A549 (cell line): Measurements from ENCODE around the gene PRRG2. TPM values are rescaled to one million over a fixed set of nuclear protein-coding genes. Genes with fewer than 3 reads are reported as not detected.

Source experiments
- ATAC-seq, 2 experiments: fragments of 200-7000 bp in 1 of 2; fragments of >200 bp in 1 of 2; cut with Nextera tagmentation in 1 of 2; cut with Tn5 transposase in 1 of 2; 3 replicates each; pipeline versions ENCODE4 v1.8.0 to v1.9.1; 2018 to 2020; ENCODE audit warnings: mild to moderate bottlenecking in 1 of 2, moderate library complexity in 1 of 2
- CTCF ChIA-PET: fragments of 300-600 bp; sonication (Branson Sonifier 250); formaldehyde crosslinking; extraction: SDS; loops from one replicate; lab custom pipeline; 2021; ENCODE audit warnings: antibody characterized with exemption, inconsistent platforms; lab: Yijun Ruan, JAX
- POLR2A ChIA-PET: fragments of 350-600 bp; formaldehyde crosslinking; extraction: SDS; loops from one replicate; lab custom pipeline; 2021; ENCODE audit warnings: antibody characterized with exemption, inconsistent platforms; lab: Yijun Ruan, JAX
- DNase-seq, 2 experiments: peaks; one replicate each; pipeline versions ENCODE4 v3.0.0 to v3.0.0-alpha.2; 2011 to 2016; ENCODE audit warnings: low read depth in 1 of 2, low spot score in 1 of 2
- FAIRE-seq: peaks from 2 replicates; lab custom pipeline; 2011; peaks lifted over from hg19 to GRCh38; lab: Jason Lieb, UNC
- H3K27ac ChIP-seq, 2 experiments: fragments of >200 bp; sonication (Bioruptor Twin); formaldehyde crosslinking; 3 replicates each; pipeline ENCODE4 v1.5.1; 2016 to 2017
- H3K4me1 ChIP-seq: fragments of >200 bp; sonication (Bioruptor Twin); formaldehyde crosslinking; 3 replicates; pipeline ENCODE4 v1.6.1; 2016
- H3K4me2 ChIP-seq: fragments of >200 bp; sonication (Bioruptor Twin); formaldehyde crosslinking; 3 replicates; pipeline ENCODE4 v1.6.1; 2016
- H3K4me3 ChIP-seq: fragments of >200 bp; sonication (Bioruptor Twin); formaldehyde crosslinking; 3 replicates; pipeline ENCODE4 v1.5.1; 2016
- H3K9me3 ChIP-seq: fragments of >200 bp; sonication (Bioruptor Twin); formaldehyde crosslinking; 3 replicates; pipeline ENCODE4 v1.6.1; 2016
- BCL3 ChIP-seq: fragments of >200 bp; sonication (Bioruptor Twin); formaldehyde crosslinking; IDR thresholded peaks from 3 replicates; pipeline ENCODE4 v1.6.1; 2016
- CEBPB ChIP-seq, 2 experiments: fragments of >200 bp in 1 of 2; sonication (Bioruptor Twin) in 1 of 2; formaldehyde crosslinking in 1 of 2; IDR thresholded peaks; 2 replicates each; pipeline ENCODE4 v1.6.1; 2012 to 2016
- CHD4 ChIP-seq: fragments of 200-600 bp; sonication (generic); IDR thresholded peaks from 2 replicates; pipeline ENCODE4 v1.6.1; 2016; ENCODE audit warnings: antibody characterized with exemption, mild to moderate bottlenecking, borderline replicate concordance
- CTCF ChIP-seq: fragments of >200 bp; sonication (Bioruptor Twin); formaldehyde crosslinking; IDR thresholded peaks from 3 replicates; pipeline ENCODE4 v1.5.1; 2016
- E2F6 ChIP-seq: IDR thresholded peaks from 2 replicates; pipeline ENCODE4 v1.6.1; 2012; ENCODE audit warnings: low read depth, borderline replicate concordance
- EHMT2 ChIP-seq: fragments of 200-600 bp; sonication (generic); IDR thresholded peaks from 2 replicates; pipeline ENCODE4 v1.6.1; 2016; ENCODE audit warnings: antibody characterized with exemption, low read depth, mild to moderate bottlenecking, moderate library complexity
- ELK1 ChIP-seq: fragments of 150-350 bp; IDR thresholded peaks from 2 replicates; pipeline ENCODE4 v1.6.1; 2014; ENCODE audit warnings: low read depth, mild to moderate bottlenecking, low read length
- FOSB ChIP-seq: fragments of 250-450 bp; sonication (Bioruptor Pico); IDR thresholded peaks from 2 replicates; pipeline ENCODE4 v1.5.0; 2020; ENCODE audit warnings: mild to moderate bottlenecking, moderate library complexity
- GATA3 ChIP-seq: IDR thresholded peaks from 2 replicates; pipeline ENCODE4 v1.6.1; 2012; ENCODE audit warnings: borderline replicate concordance
- HDAC2 ChIP-seq: fragments of 200-600 bp; sonication (generic); IDR thresholded peaks from 2 replicates; pipeline ENCODE4 v1.6.1; 2016
- HEYL ChIP-seq: fragments of 250-450 bp; sonication (Bioruptor Pico); IDR thresholded peaks from 2 replicates; pipeline ENCODE4 v1.8.0; 2021; ENCODE audit warnings: mild to moderate bottlenecking, moderate library complexity
- HOXA7 ChIP-seq: fragments of 250-450 bp; sonication (Bioruptor Pico); IDR thresholded peaks from 2 replicates; pipeline ENCODE4 v1.5.0; 2020; ENCODE audit warnings: mild to moderate bottlenecking, moderate library complexity
- HOXB13 ChIP-seq: fragments of 250-450 bp; sonication (Bioruptor Pico); IDR thresholded peaks from 2 replicates; pipeline ENCODE4 v1.5.0; 2020; ENCODE audit warnings: low read depth, mild to moderate bottlenecking, moderate library complexity
- JUN ChIP-seq, 2 experiments: fragments of >200 bp; sonication (Bioruptor Twin); formaldehyde crosslinking; IDR thresholded peaks; 2 replicates in 1 of 2; 3 replicates in 1 of 2; pipeline ENCODE4 v1.6.1; 2016 to 2017
- JUNB ChIP-seq: fragments of >200 bp; sonication (Bioruptor Twin); formaldehyde crosslinking; IDR thresholded peaks from 2 replicates; pipeline ENCODE4 v1.6.1; 2016
- KDM1A ChIP-seq: fragments of 200-600 bp; sonication (generic); IDR thresholded peaks from 2 replicates; pipeline ENCODE4 v1.6.1; 2016; ENCODE audit warnings: low read depth, mild to moderate bottlenecking
- KDM5A ChIP-seq: fragments of 200-600 bp; sonication (generic); IDR thresholded peaks from 2 replicates; pipeline ENCODE4 v1.6.1; 2016; ENCODE audit warnings: antibody characterized with exemption, mild to moderate bottlenecking
- MAZ ChIP-seq: fragments of 150-350 bp; IDR thresholded peaks from 2 replicates; pipeline ENCODE4 v1.6.1; 2014; ENCODE audit warnings: antibody characterized with exemption, low read depth, low read length, borderline replicate concordance
- NFE2L2 ChIP-seq: fragments of 150-350 bp; conservative IDR thresholded peaks from 2 replicates; pipeline ENCODE4 v1.6.1; 2014; ENCODE audit warnings: low read length
- NPAS2 ChIP-seq: fragments of 250-450 bp; sonication (Bioruptor Pico); IDR thresholded peaks from 2 replicates; pipeline ENCODE4 v1.8.0; 2022; ENCODE audit warnings: mild to moderate bottlenecking, moderate library complexity, borderline replicate concordance
- PHF8 ChIP-seq: fragments of 200-600 bp; sonication (generic); IDR thresholded peaks from 2 replicates; pipeline ENCODE4 v1.6.1; 2016; ENCODE audit warnings: low read depth, mild to moderate bottlenecking, antibody characterized with exemption, moderate library complexity, borderline replicate concordance
- POLR2A ChIP-seq: IDR thresholded peaks from 2 replicates; pipeline ENCODE4 v1.6.1; 2012; ENCODE audit warnings: mild to moderate bottlenecking, low read length
- POLR2AphosphoS2 ChIP-seq: conservative IDR thresholded peaks from 2 replicates; pipeline ENCODE4 v1.6.1; 2012; ENCODE audit warnings: low read length, improper control_type of control experiment, inconsistent platforms
- RFX5 ChIP-seq: fragments of 450-650 bp; IDR thresholded peaks from 2 replicates; pipeline ENCODE4 v1.7.1; 2014; ENCODE audit warnings: antibody characterized with exemption, mild to moderate bottlenecking, moderate library complexity
- RNF2 ChIP-seq: fragments of 200-600 bp; sonication (generic); IDR thresholded peaks from 2 replicates; pipeline ENCODE4 v1.6.1; 2016; ENCODE audit warnings: low read depth, mild to moderate bottlenecking, antibody characterized with exemption, moderate library complexity, borderline replicate concordance
- SREBF2 ChIP-seq: fragments of 450-650 bp; IDR thresholded peaks from 2 replicates; pipeline ENCODE4 v1.6.1; 2014; ENCODE audit warnings: mild to moderate bottlenecking, moderate library complexity
- TFCP2L1 ChIP-seq: fragments of 250-450 bp; sonication (Bioruptor Pico); IDR thresholded peaks from 2 replicates; pipeline ENCODE4 v1.5.0; 2021; ENCODE audit warnings: mild to moderate bottlenecking
- USF2 ChIP-seq: fragments of 450-650 bp; IDR thresholded peaks from 2 replicates; pipeline ENCODE4 v1.6.1; 2014; ENCODE audit warnings: antibody characterized with exemption
- WGBS: methylation state at CpG from one replicate; pipeline ENCODE4 v1.1.6; 2017; ENCODE audit errors: missing lambda C conversion rate; 5-methylcytosine and 5-hydroxymethylcytosine counted together
- polyA plus RNA-seq, 4 experiments: library from polyadenylated mRNA; depleted of rRNA in 3 of 4; stranded (reverse); fragments of >200 nt; fragmentation: RNase III in 1 of 4; extraction: RNeasy Plus Mini Kit Qiagen cat#74134 plus additional on column Dnase treatment in 1 of 4; gene quantifications; 2 replicates in 3 of 4; 3 replicates in 1 of 4; pipeline ENCODE4 v1.2.3, GENCODE V29; 2011 to 2017

PRRG2 gene
- polyA plus RNA-seq, 2 of the 4 experiments (the other 2 are of a cell fraction) = 0.53 to 1.0 TPM

- Histone ChIP-seq H3K4me1 (no peaks in the 10 kb centered on the region), H3K4me2 (no peak overlapping the region), H3K27ac (no peak overlapping the region), H3K9me3 (no peaks in the 10 kb centered on the region), H3K4me3 (no peak overlapping the region)
- WGBS = 94% methylated on average over 24 of the region's 26 CpGs
- CTCF ChIA-PET = interaction anchor here (0.8 to 3.2 kb wide), 4 partner anchors 19 to 80 kb away, joined by 3 to 8 read pairs (median 6); partner anchors contain the start of genes NOSIP and PRRG2
- ATAC-seq (no peak), DNase-seq (no peak), FAIRE-seq (no peak)
- TF ChIP-seq MAZ (no peak), POLR2AphosphoS2 (no peak), EHMT2 (no peak), POLR2A (no peak), TFCP2L1 (CRISPR knock-in tag) (no peak), NFE2L2 (no peak), HEYL (no peak), KDM5A (no peak), CTCF (no peak), HOXA7 (CRISPR knock-in tag) (no peak), BCL3 (no peak), FOSB (CRISPR knock-in tag) (no peak), E2F6 (no peak), CEBPB (IDR thresholded peaks at IDR 0.05) (no peak)
- POLR2A ChIA-PET = interaction anchor here (0.5 kb wide), 1 partner anchor 61 kb away, joined by 3 read pairs; no protein-coding TSS in a partner anchor
Measured at GRCh38 chr19:49599378-49600295, 18.5 kb downstream of the PRRG2 start.

- H3K9me3 ChIP-seq = no peaks in the 10 kb centered on the region
- ChIA-PET CTCF (interaction anchor here (0.6 to 3.2 kb wide), 5 partner anchors 7 to 71 kb away, joined by 3 to 8 read pairs (median 4); no protein-coding TSS in a partner anchor), POLR2A (interaction anchor here (0.5 kb wide), 1 partner anchor 10 kb away, joined by 3 read pairs; no protein-coding TSS in a partner anchor)
- no peaks in the 10 kb centered on the region for H3K4me1 ChIP-seq
- 0 out of 6 replicates have a peak, but pooled peaks of 1 of the 2 experiments have one; percentile 16 for ATAC-seq
- TF ChIP-seq CHD4 (no peak), HOXA7 (CRISPR knock-in tag) (no peak), POLR2AphosphoS2 (no peak), GATA3 (no peak), PHF8 (no peak), NPAS2 (CRISPR knock-in tag) (no peak), HOXB13 (CRISPR knock-in tag) (no peak), POLR2A (no peak), HDAC2 (no peak), SREBF2 (no peak), NFE2L2 (no peak), JUN (IDR thresholded peaks at IDR 0.05) (no peak; a peak in 1 of 5 replicates), KDM1A (no peak), BCL3 (no peak), RFX5 (no peak), USF2 (no peak), RNF2 (no peak), ELK1 (no peak), JUNB (no peak)
- no peak for DNase-seq
- no peak for FAIRE-seq
- 92% methylated on average over 31 of the region's 38 CpGs for WGBS
- no peak overlapping the region for H3K27ac ChIP-seq
- H3K4me3 ChIP-seq = no peak overlapping the region
- no peak overlapping the region for H3K4me2 ChIP-seq
Measured at GRCh38 chr19:49601482-49602038, 20.4 kb downstream of the PRRG2 start.
